A549 treated with ZK216348 at 1 μM for 4 hours (cell line): ENCODE measurements around the gene F2. TPM values are rescaled to one million over a fixed set of nuclear protein-coding genes. Genes with fewer than 3 reads are reported as not detected.

Experiments used
- total RNA-seq: library from RNA; stranded (reverse); fragments of 200-300 nt; extraction: Qiagen RNA extraction; gene quantifications from 5 replicates; pipeline ENCODE4 v1.2.3, GENCODE V29; 2022; ENCODE audit warnings: low read depth

F2 gene
- 2.0 to 3.0 TPM (median 2.4 TPM) in 5 replicates for total RNA-seq

GRCh38 chr11:46719048-46719542, at the start of gene F2:
Gene F2, plus strand, starts transcription at chr11:46719213. Its CDS starts 23 bp downstream, at chr11:46719236.

DNA sequence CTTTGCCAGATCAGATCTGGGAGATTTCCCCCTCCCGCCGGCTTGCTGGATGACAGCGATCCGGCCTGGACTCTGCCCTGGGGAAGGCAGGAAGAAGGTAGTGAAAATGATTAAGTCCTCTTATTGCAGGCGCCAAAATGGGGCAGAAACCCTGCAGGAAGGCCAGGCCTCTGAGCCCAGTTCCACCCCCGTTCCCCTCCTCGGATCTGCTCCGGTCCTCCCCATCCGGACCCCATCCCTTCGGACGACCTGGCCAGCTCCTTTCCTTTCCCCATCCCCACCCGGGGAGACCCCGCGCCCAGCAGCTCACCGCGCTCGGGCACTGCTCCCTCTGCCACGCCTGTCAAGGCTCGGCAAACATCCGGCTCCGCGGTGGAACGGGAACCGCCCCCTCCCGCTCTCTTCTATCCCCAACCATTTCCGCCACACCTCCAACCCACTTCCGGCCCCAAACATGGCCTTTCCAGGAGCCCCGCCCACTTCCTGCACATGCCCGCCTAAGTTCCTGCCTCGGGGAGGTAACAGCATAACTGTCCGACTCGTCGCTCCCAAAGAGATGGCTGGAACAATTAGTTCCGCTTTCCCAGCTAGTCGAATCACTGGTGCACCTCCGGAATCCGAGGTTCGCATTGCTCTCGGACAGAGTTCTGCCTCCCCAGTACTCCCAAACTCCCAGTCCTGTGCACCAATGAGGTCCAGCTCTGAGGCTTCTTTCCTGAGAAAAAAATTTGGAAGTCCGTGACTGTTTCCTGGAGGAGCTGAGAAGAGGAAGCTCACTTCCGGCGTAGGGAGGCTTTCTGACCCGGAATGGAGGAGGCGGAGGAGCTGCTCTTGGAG, 18.6 kb upstream of the F2 start, which contains the start of the genes ARHGAP1 and ZNF408:
ARHGAP1 (minus strand) TSS at position 379 of the 837 bp plus-strand sequence. CDS start 4,512 bp downstream, outside the sequence.
ZNF408 (plus strand) TSS at position 791 of the 837 bp plus-strand sequence; CDS start at position 808, 17 bp downstream.

Other genes with a start within 250 kb of the F2 start
- 10.5 to 21.1 TPM (median 14.5 TPM) in 5 replicates for gene AMBRA1, start 125.2 kb upstream of the F2 start, total RNA-seq
- 5.0 to 5.9 TPM (median 5.5 TPM) in 5 replicates for gene HARBI1, start 102.0 kb upstream of the F2 start, total RNA-seq
- 38.3 to 59.5 TPM (median 55.5 TPM) in 5 replicates for gene ATG13, start 101.7 kb upstream of the F2 start, total RNA-seq
- 43.6 to 62.6 TPM (median 55.2 TPM) in 5 replicates for gene ARHGAP1, start 18.6 kb upstream of the F2 start, total RNA-seq
- 16.2 to 18.3 TPM (median 16.9 TPM) in 5 replicates for gene ZNF408, start 18.2 kb upstream of the F2 start, total RNA-seq
- gene CKAP5, start 127.1 kb downstream of the F2 start, total RNA-seq = 65.8 to 80.7 TPM (median 72.9 TPM) in 5 replicates
- 6.0 to 8.5 TPM (median 7.6 TPM) in 5 replicates for gene LRP4, start 199.3 kb downstream of the F2 start, total RNA-seq
- 27.5 to 33.1 TPM (median 29.7 TPM) in 5 replicates for gene CSTPP1, start 217.5 kb downstream of the F2 start, total RNA-seq